H7 (cell line): Measurements from ENCODE around the gene UBE4A. TPM values are rescaled to one million over a fixed set of nuclear protein-coding genes. Genes with fewer than 3 reads are reported as not detected.

ENCODE experiments used
- DNase-seq: peaks from one replicate; pipeline ENCODE4 v3.0.0; 2012
- H3K27me3 ChIP-seq: 2 replicates; pipeline ENCODE4 v1.6.0; 2011; ENCODE audit warnings: mild to moderate bottlenecking, low read length; ENCODE audit not compliant: control insufficient read depth, insufficient read depth
- H3K36me3 ChIP-seq: replicated peaks from 2 replicates; pipeline ENCODE4 v1.5.1; 2011; ENCODE audit warnings: low read length; ENCODE audit not compliant: control insufficient read depth, insufficient read depth
- H3K4me3 ChIP-seq: 2 replicates; pipeline ENCODE4 v1.5.1; 2011; ENCODE audit warnings: low read depth, mild to moderate bottlenecking, control low read depth, low read length, moderate library complexity; ENCODE audit not compliant: insufficient read depth
- total RNA-seq: library from RNA; depleted of rRNA; stranded (reverse); fragments of >200 nt; shearing (Covaris generic); gene quantifications from 2 replicates; pipeline ENCODE4 v1.2.3, GENCODE V29; 2014

The UBE4A gene
- total RNA-seq, 1 experiment from 2014 or later = 34.3 TPM

- H3K4me3 ChIP-seq = no peak overlapping the region
- DNase-seq = no peak
- peaks cover 6% of the 10 kb centered on the region for H3K36me3 ChIP-seq
- H3K27me3 ChIP-seq = no peaks in the 10 kb centered on the region
Observed at GRCh38 chr11:118366287-118366686, 6.9 kb downstream of the UBE4A start.

DNA sequence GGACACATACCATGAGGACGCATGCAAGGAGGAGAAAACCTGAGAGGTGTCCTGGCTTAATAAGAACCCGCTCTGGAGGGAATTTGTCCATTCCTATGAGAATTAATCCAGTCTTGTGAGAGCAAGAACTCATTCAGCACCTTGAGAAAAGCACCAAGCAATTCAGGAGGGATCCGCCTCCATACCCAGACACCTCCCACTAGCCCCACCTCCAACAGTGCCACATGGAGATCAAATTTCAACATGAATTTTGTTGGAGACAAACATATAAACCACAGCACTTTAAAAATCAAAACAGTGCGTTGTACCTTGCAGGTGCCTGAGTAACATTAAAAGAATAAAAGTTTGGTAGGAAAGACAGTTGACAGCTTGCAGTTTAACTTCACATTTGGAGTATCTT, 11.4 kb downstream of the UBE4A start:
- H3K4me3 ChIP-seq = no peak overlapping the region
- no peaks in the 10 kb centered on the region for H3K27me3 ChIP-seq
- DNase-seq = no peak
- peaks cover 9% of the 10 kb centered on the region for H3K36me3 ChIP-seq

DNA sequence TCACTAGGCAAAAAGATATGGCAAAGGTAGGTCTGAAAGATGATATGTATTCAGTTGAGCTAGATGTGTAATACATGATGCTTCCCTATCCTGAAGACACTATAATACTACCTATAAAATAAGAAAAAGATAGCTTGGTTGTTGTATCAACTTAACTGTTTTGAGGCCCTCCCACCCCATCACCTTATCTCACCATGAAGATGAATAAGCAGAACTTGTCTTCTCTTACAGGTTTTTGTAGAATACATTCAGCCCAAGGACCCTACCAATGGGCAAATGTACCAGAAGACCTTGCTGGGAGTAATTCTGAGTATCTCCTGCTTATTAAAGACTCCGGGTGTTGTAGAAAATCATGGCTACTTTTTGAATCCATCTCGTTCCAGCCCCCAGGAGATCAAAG, 13.9 kb downstream of the UBE4A start:
- peaks cover 11% of the 10 kb centered on the region for H3K36me3 ChIP-seq
- no peak overlapping the region for H3K4me3 ChIP-seq
- DNase-seq = no peak
- H3K27me3 ChIP-seq = no peaks in the 10 kb centered on the region

DNA sequence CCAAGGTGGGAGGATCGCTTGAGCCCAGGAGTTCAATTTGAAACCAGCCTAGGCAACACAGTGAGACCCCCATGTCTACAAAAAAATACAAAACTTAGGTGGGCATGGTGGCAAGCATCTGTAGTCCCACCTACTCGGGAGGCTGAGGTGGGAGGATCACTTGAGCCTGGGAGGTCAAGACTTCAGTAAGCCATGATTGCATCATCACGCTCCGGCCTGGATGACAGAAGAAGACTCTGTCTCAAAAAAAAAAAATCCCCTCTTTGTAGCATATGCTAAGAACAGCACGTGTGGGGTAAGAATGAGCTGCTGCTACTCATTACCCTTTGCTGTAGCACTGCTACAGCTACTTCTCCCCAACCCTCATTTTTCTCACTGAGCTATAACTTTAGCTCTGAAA, 14.5 kb downstream of the UBE4A start:
- peaks cover 9% of the 10 kb centered on the region for H3K36me3 ChIP-seq
- no peak for DNase-seq
- no peak overlapping the region for H3K4me3 ChIP-seq
- no peaks in the 10 kb centered on the region for H3K27me3 ChIP-seq

- Histone ChIP-seq H3K27me3 (no peaks in the 10 kb centered on the region), H3K36me3 (peaks cover 8% of the 10 kb centered on the region), H3K4me3 (no peak overlapping the region)
- DNase-seq = no peak
Observed at GRCh38 chr11:118374729-118375128, 15.3 kb downstream of the UBE4A start.

DNA sequence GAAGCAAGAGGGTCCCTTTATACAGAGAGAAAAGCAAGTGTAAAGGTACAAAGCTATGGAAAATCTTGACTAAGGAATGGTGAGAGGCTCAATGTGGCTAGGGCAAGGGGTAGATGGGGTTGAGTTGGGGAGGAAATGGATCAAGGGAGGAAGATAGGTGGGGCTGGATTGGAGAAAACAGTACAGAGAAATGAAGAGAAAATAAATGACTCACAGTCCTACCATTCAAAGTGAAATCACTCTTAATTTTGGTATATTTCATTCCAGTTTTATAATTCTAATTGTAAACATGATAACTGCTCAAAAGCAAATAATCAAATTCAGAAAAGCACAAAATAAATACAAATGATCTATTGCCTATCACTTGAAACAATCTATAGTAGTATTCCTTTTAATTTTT, 16.6 kb downstream of the UBE4A start:
- DNase-seq = no peak
- Histone ChIP-seq H3K27me3 (no peaks in the 10 kb centered on the region), H3K36me3 (peaks cover 7% of the 10 kb centered on the region), H3K4me3 (no peak overlapping the region)

DNA sequence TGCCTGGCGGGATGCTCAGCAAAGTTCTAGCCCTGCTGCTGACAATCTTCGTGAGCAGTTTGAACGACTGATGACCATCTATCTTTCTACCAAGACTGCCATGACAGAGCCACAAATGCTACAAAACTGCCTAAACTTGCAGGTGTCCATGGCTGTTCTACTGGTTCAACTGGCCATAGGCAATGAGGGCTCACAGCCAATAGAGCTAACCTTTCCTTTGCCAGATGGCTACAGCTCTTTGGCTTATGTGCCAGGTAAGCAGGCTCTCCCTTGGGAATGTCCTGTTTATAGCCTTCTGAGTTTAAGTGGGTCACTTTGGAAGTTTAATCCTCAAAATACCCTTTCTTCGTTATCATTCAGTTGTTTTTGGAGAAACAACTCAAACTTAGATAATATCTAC, 20.1 kb downstream of the UBE4A start:
- DNase-seq = no peak
- peaks cover 10% of the 10 kb centered on the region for H3K36me3 ChIP-seq
- no peak overlapping the region for H3K4me3 ChIP-seq

GRCh38 chr11:118380571-118380970, 21.2 kb downstream of the UBE4A start:
- Histone ChIP-seq H3K4me3 (no peak overlapping the region), H3K27me3 (no peaks in the 10 kb centered on the region), H3K36me3 (peaks cover 15% of the 10 kb centered on the region)
- no peak for DNase-seq

More for the DNA sequence above, 20.1 kb downstream of the UBE4A start:
- H3K27me3 ChIP-seq = no peaks in the 10 kb centered on the region

DNA sequence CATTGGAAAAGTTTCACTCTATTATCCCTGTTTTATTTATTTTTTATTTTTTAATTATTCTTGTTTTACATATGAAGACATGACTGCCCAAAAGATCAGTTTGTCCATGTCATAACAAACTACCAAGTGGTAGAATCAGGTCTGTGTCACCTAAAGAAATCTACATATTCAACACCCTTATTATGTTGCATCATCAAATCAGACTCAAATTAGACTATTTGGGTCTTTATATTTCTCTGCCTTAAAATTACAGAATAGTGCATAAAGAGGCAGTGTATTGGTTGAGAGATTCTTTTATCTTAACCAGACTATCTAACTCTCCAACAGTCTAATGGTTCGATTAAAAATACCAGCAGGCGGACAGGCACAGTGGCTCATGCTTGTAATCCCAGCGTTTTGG, 23.6 kb downstream of the UBE4A start:
- H3K36me3 ChIP-seq = peaks cover 18% of the 10 kb centered on the region
- DNase-seq = no peak
- no peaks in the 10 kb centered on the region for H3K27me3 ChIP-seq
- H3K4me3 ChIP-seq = no peak overlapping the region

DNA sequence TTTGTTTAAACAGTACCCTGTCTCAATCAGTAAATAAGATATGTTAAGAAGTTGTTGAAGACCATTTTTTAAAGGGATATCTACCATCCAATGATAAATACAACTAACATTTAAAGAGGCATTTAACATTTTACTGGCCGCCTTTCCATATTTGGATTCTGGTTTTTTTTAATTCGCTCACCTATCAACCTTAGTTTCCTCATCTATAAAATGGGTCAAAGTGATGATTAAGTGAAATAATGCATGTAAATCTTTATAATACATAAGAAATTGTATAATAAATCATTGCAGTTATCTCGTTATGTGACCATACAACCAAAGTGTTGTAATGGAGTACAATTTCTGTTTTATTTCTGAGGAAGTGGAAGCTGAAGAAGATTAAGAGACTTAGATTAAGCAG, 24.3 kb downstream of the UBE4A start:
- no peak for DNase-seq
- Histone ChIP-seq H3K36me3 (peaks cover 18% of the 10 kb centered on the region), H3K4me3 (no peak overlapping the region), H3K27me3 (no peaks in the 10 kb centered on the region)

DNA sequence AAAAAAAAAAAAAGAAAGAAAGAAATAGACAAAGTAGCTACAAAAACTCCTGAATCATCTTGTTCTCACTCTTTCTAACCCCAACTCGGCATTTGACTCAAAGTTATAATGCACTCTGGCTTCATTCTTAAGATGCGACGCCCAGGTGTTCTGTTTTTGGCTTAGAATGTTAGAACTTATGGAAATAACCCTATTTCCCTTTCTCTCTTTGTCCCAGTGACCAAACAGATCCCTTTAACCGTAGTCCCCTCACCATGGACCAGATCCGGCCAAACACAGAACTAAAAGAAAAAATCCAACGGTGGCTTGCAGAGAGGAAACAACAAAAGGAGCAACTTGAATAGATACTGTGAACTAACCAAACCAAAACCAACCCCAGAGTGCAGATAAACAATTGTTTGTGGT, 36.7 kb downstream of the UBE4A start:
- peaks cover 3% of the 10 kb centered on the region for H3K36me3 ChIP-seq
- no peak overlapping the region for H3K4me3 ChIP-seq
- no peaks in the 10 kb centered on the region for H3K27me3 ChIP-seq
- no peak for DNase-seq

DNA sequence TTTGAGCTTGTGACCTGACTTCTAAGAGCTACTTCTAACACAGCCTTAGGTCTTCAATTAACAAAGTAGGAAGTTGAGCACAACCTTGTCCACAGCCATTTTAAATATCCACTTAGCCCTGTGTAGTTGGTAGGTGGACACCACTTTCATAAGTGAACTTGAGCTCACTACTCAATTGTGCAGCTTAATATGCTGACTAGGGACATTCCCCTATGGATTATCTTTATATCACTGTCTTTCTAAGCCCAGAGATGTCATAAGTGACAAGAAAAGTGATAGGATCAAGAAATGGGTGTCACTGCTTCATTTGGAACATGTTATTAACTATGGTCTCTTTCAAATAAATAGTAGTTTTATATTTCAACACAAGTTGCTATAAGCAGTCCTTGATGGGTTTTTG, 38.0 kb downstream of the UBE4A start:
- no peak for DNase-seq
- H3K36me3 ChIP-seq = peaks cover 3% of the 10 kb centered on the region
- H3K4me3 ChIP-seq = no peak overlapping the region
- no peaks in the 10 kb centered on the region for H3K27me3 ChIP-seq

DNA sequence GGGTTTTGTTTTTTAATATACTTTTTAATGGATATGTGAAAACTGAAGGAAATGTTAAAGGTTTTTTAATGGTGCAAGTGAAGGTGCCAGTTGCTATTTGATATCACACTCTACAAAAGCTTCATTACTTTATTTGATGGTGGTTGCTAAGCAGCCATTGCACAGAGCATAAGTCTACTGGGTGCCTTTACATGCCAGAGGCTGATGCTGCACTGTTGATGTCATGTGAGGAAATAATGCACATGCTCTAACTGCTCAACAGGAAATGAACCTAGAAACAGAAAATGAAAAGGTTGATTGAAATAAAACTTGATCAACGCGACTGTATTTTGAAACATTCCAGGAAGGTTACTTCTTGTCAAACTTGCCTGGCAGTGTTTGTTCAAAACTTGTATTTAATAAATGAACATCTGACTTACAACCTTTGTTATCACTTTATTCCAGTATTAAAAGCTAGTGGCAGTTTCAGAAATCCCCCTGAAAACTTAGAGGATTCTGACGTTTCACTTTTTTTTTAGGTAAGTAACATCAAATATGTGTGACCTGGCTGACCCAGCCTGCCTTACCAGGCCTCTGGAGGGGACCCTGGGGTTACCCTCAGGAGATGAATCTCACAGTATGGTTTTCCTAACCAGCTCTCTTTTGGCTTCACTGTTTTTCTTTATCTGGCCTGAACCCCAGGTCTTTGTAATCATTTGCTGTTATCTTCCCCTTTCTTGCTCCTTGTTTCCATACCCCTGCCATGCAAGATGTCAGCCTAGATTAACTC, 39.6 kb downstream of the UBE4A start:
- 0 out of 2 replicates have a peak, but pooled peaks cover 1% of the 10 kb centered on the region for H3K36me3 ChIP-seq
- DNase-seq = no peak
- no peak overlapping the region for H3K4me3 ChIP-seq
- H3K27me3 ChIP-seq = no peaks in the 10 kb centered on the region

- Histone ChIP-seq H3K4me3 (peak within 1 kb of the TSS; percentile 94), H3K27me3 (no peaks in the 10 kb centered on the region), H3K36me3 (peaks cover 2% of the 10 kb centered on the region; the same call in 1 of the 2 replicates)
- peak; percentile 86 for DNase-seq
Observed at GRCh38 chr11:118401151-118401879, 41.9 kb downstream of the UBE4A start, which contains the start of gene ATP5MG. ATP5MG (plus strand) TSS chr11:118401606; CDS start chr11:118401666, 60 bp downstream.
